Kidney (tissue), 14 donors: ENCODE data around the gene RSPO3. TPM values are rescaled to one million over a fixed set of nuclear protein-coding genes. Genes with fewer than 3 reads are reported as not detected.
A peak's percentile ranks its signal among the peaks of the same experiment; 100 is the strongest.

Source experiments
- DNase-seq, 5 donors: peaks; one replicate each; pipeline ENCODE4 v3.0.0-alpha.2; 2013 to 2020
- FAIRE-seq: peaks from 2 replicates; lab custom pipeline; 2012; peaks lifted over from hg19 to GRCh38; lab: Jason Lieb, UNC
- H3K27ac ChIP-seq, 2 donors: one replicate each; pipeline ENCODE4 v1.7.0; 2013; ENCODE audit warnings: low read depth in 2 of 2, low read length in 2 of 2, inconsistent platforms in 1 of 2
- H3K27me3 ChIP-seq: one replicate; pipeline ENCODE4 v1.7.1; 2013; ENCODE audit warnings: low read length, inconsistent platforms; ENCODE audit not compliant: control insufficient read depth, insufficient read depth
- H3K36me3 ChIP-seq, 3 donors: one replicate each; pipeline versions ENCODE4 v1.7.0 to v1.7.1; 2013; ENCODE audit warnings: low read length in 3 of 3, control low read depth in 1 of 3, inconsistent platforms in 1 of 3; ENCODE audit not compliant: insufficient read depth in 3 of 3, control insufficient read depth in 2 of 3
- H3K4me1 ChIP-seq, 3 donors: one replicate each; pipeline versions ENCODE4 v1.7.0 to v1.7.1; 2013; ENCODE audit warnings: low read length in 3 of 3, inconsistent platforms in 1 of 3, low read depth in 1 of 3; ENCODE audit not compliant: control insufficient read depth in 2 of 3, insufficient read depth in 2 of 3
- H3K4me3 ChIP-seq, 3 donors: one replicate each; pipeline versions ENCODE4 v1.7.0 to v1.8.1; 2013; ENCODE audit warnings: low read length in 3 of 3, control low read depth in 1 of 3, inconsistent platforms in 1 of 3
- H3K9ac ChIP-seq, 3 donors: one replicate each; pipeline versions ENCODE4 v1.7.0 to v1.7.1; 2013; ENCODE audit warnings: low read length in 3 of 3, control low read depth in 1 of 3, inconsistent platforms in 1 of 3
- H3K9me3 ChIP-seq, 3 donors: one replicate each; pipeline versions ENCODE4 v1.7.0 to v1.7.1; 2013; ENCODE audit warnings: low read length in 3 of 3, control low read depth in 1 of 3, inconsistent platforms in 1 of 3; ENCODE audit not compliant: control insufficient read depth in 2 of 3, insufficient read depth in 1 of 3
- intact Hi-C: fragments of 100-400 bp; cut with DNase I; formaldehyde crosslinking; loops from one replicate; pipeline ENCODE4 v1.11.1; 2022
- polyA plus RNA-seq: library from polyadenylated mRNA; stranded (reverse); fragments of 350-450 nt; fragmentation: Illumina TruSeq; extraction: RNeasy Lipid Tissue Mini Kit (QIAGEN cat#74804); gene quantifications from one replicate; pipeline ENCODE4 v1.2.3, GENCODE V29; 2014; ENCODE audit warnings: low read depth, low replicate concordance; ENCODE audit not compliant: insufficient read depth
- total RNA-seq: library from RNA; stranded (reverse); fragmentation: NEBNext Ultra II Directional; extraction: Animal tissue kit (Norgen Biotek cat#: 25700); gene quantifications from one replicate; pipeline ENCODE4 v1.2.1, GENCODE V29; 2021
- TF ChIP-seq, protein P1 (sequence below): IDR thresholded peaks from 3 replicates; pipeline ENCODE4 v1.5.1; 2012; ENCODE audit warnings: mild to moderate bottlenecking, moderate library complexity, borderline replicate concordance; ENCODE audit not compliant: insufficient read depth; ENCODE audit errors: extremely low read depth
- donor health status: control.
- donor health status: control.
- donor health status: control.
- donor health status: control.
- donor health status: control.
- donor health status: DM: yes; HTN: yes; CAD: no.
- donor health status: Normal renal cell carcinoma (clear cell type).

RSPO3 gene
- total and polyA plus RNA-seq, 2 donors from 2014 or later: 1.2 to 8.9 TPM

DNA sequence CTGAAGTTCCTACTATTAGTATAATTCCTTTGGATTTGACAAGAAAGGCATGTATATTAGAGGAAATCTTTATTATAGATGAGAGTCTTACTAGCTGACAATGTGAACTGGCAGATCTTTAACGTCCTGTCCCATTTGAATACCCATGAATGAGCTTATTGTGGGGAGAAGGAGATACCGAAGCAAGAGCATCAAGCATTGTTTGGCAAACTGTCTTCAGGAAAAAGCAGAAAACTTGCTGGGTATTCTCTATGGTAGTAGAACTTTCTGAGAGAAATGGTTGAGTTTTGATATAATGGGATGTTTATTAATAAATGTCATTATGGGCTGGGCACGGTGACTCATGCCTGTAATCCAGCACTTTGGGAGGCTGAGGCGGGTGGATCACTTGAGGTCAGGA lies 18.3 kb downstream of the RSPO3 start:
- FAIRE-seq: no peak
- intact Hi-C loops: no loop called here
- H3K27me3 ChIP-seq: no peaks in the 10 kb centered on the region
- H3K36me3 ChIP-seq: no peaks in the 10 kb centered on the region
- H3K4me3 ChIP-seq: no peak overlapping the region
- TF ChIP-seq, protein P1, sequence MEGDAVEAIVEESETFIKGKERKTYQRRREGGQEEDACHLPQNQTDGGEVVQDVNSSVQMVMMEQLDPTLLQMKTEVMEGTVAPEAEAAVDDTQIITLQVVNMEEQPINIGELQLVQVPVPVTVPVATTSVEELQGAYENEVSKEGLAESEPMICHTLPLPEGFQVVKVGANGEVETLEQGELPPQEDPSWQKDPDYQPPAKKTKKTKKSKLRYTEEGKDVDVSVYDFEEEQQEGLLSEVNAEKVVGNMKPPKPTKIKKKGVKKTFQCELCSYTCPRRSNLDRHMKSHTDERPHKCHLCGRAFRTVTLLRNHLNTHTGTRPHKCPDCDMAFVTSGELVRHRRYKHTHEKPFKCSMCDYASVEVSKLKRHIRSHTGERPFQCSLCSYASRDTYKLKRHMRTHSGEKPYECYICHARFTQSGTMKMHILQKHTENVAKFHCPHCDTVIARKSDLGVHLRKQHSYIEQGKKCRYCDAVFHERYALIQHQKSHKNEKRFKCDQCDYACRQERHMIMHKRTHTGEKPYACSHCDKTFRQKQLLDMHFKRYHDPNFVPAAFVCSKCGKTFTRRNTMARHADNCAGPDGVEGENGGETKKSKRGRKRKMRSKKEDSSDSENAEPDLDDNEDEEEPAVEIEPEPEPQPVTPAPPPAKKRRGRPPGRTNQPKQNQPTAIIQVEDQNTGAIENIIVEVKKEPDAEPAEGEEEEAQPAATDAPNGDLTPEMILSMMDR: no peak
- no peak overlapping the region for H3K9ac ChIP-seq
- H3K27ac ChIP-seq: no peak overlapping the region
- no peak for DNase-seq
- H3K4me1 ChIP-seq: no peaks in the 10 kb centered on the region
- no peaks in the 10 kb centered on the region for H3K9me3 ChIP-seq

- Histone ChIP-seq H3K36me3 (no peaks in the 10 kb centered on the region), H3K27ac (no peak overlapping the region), H3K4me3 (no peak overlapping the region), H3K4me1 (peaks cover 0 to 3% (median 0%) of the 10 kb centered on the region in 3 donors), H3K9ac (no peak overlapping the region), H3K27me3 (no peaks in the 10 kb centered on the region), H3K9me3 (no peaks in the 10 kb centered on the region)
- peak; percentile 14 to 83 (median 64) for DNase-seq
- FAIRE-seq: no peak
- TF ChIP-seq, protein P1: no peak
- intact Hi-C loops: no loop called here
Observed at GRCh38 chr6:127146932-127147331, 28.5 kb downstream of the RSPO3 start.

DNA sequence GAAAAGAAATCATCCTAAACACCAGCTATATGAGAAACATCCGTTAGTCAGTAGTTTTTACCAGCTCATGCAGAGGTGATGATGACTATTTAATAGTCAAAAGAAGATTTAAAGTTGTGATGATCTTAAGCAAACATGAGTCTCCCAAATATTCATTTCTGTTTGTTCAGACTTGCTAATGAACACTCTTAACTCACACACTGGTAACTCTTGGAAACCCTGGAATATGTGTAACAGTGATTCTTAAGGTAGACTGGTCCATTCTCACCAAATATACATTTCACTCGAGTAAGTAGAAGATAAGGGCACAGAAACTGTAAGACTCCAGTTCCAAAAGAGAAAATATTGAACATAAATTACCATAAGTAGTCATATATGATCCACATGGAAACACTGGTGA lies 29.1 kb downstream of the RSPO3 start:
- no peak for FAIRE-seq
- Histone ChIP-seq H3K9me3 (no peaks in the 10 kb centered on the region), H3K4me1 (peaks cover 0 to 3% (median 0%) of the 10 kb centered on the region in 3 donors), H3K9ac (no peak overlapping the region), H3K36me3 (no peaks in the 10 kb centered on the region), H3K27ac (no peak overlapping the region), H3K4me3 (no peak overlapping the region), H3K27me3 (no peaks in the 10 kb centered on the region)
- TF ChIP-seq, protein P1: no peak
- intact Hi-C loops: no loop called here
- no peak for DNase-seq

- Histone ChIP-seq H3K9me3 (no peaks in the 10 kb centered on the region), H3K36me3 (no peaks in the 10 kb centered on the region), H3K4me1 (peaks cover 0 to 3% (median 0%) of the 10 kb centered on the region in 3 donors), H3K27me3 (no peaks in the 10 kb centered on the region), H3K4me3 (no peak overlapping the region), H3K27ac (no peak overlapping the region), H3K9ac (no peak overlapping the region)
- TF ChIP-seq, protein P1: no peak
- DNase-seq: no peak
- intact Hi-C loops: no loop called here
- no peak for FAIRE-seq
Observed at GRCh38 chr6:127148511-127148910, 30.0 kb downstream of the RSPO3 start.
